Endothelial cell of umbilical vein (primary cell): ENCODE data around the gene TBCD. TPM values are rescaled to one million over a fixed set of nuclear protein-coding genes. Genes with fewer than 3 reads are reported as not detected.

ENCODE experiments used
- BruUV-seq: library from RNA; stranded (reverse); fragments of 400-500 nt; replicated peaks from 2 replicates; lab custom pipeline; 2021; lab: Mats Ljungman, UMichigan
- CTCF ChIA-PET: fragments of 300-600, 350-600 bp; sonication (Branson Sonifier 250); formaldehyde crosslinking; loops from one replicate; lab custom pipeline; 2021; ENCODE audit warnings: antibody characterized with exemption, inconsistent platforms; lab: Charles Lee
- POLR2A ChIA-PET: fragments of 300-600, 350-600 bp; sonication (Branson Sonifier 250); formaldehyde crosslinking; loops from one replicate; lab custom pipeline; 2021; ENCODE audit warnings: antibody characterized with exemption, inconsistent platforms; lab: Charles Lee
- DNase-seq: peaks from one replicate; pipeline ENCODE4 v3.0.0-alpha.2; 2011; ENCODE audit warnings: low read depth, low spot score
- FAIRE-seq: peaks from 2 replicates; lab custom pipeline; 2011; peaks lifted over from hg19 to GRCh38; lab: Jason Lieb, UNC
- H2AFZ ChIP-seq: 2 replicates; pipeline ENCODE4 v1.6.0; 2012; ENCODE audit warnings: low read depth, low read length, control low read depth, inconsistent platforms
- H3K27ac ChIP-seq: 2 replicates; pipeline ENCODE4 v1.5.1; 2011; ENCODE audit warnings: low read depth, mild to moderate bottlenecking, control low read depth, low read length, moderate library complexity; ENCODE audit not compliant: insufficient read depth
- H3K27me3 ChIP-seq, 2 experiments: 2 replicates each; pipeline versions ENCODE4 v1.6.0 to v1.6.1; 2011; ENCODE audit warnings: low read length in 2 of 2, mixed read lengths in 1 of 2; ENCODE audit not compliant: control insufficient read depth in 2 of 2, insufficient read depth in 2 of 2
- H3K36me3 ChIP-seq, 2 experiments: 2 replicates in 1 of 2; 3 replicates in 1 of 2; pipeline ENCODE4 v1.5.1; 2011; ENCODE audit warnings: low read length in 2 of 2, mild to moderate bottlenecking in 1 of 2, moderate library complexity in 1 of 2; ENCODE audit not compliant: control insufficient read depth in 2 of 2, insufficient read depth in 2 of 2; ENCODE audit errors: extremely low read depth in 1 of 2
- H3K4me1 ChIP-seq: 3 replicates; pipeline ENCODE4 v1.5.1; 2011; ENCODE audit warnings: mild to moderate bottlenecking, low read length; ENCODE audit not compliant: control insufficient read depth, insufficient read depth; ENCODE audit errors: extremely low read depth
- H3K4me2 ChIP-seq: 2 replicates; pipeline ENCODE4 v1.6.1; 2011; ENCODE audit warnings: low read length, control low read depth, mixed read lengths; ENCODE audit not compliant: insufficient read depth
- H3K4me3 ChIP-seq, 3 experiments: fragments of 200-600 bp in 1 of 3; sonication (generic), shearing (Covaris generic) in 1 of 3; replicated peaks in 1 of 3; 2 replicates each; pipeline ENCODE4 v1.5.1; 2011 to 2016; ENCODE audit warnings: control low read depth in 3 of 3, low read length in 3 of 3, mild to moderate bottlenecking in 2 of 3, inconsistent platforms in 1 of 3, low read depth in 1 of 3, moderate library complexity in 1 of 3; ENCODE audit not compliant: insufficient read depth in 1 of 3
- H3K79me2 ChIP-seq: 2 replicates; pipeline ENCODE4 v1.6.0; 2012; ENCODE audit warnings: low read length, inconsistent platforms; ENCODE audit not compliant: control insufficient read depth, insufficient read depth
- H3K9ac ChIP-seq: replicated peaks from 2 replicates; pipeline ENCODE3; 2011; ENCODE audit warnings: low read length, control low read depth; ENCODE audit not compliant: insufficient read depth; ENCODE audit errors: extremely low read depth
- H3K9me1 ChIP-seq: replicated peaks from 3 replicates; pipeline ENCODE4 v1.6.0; 2011; ENCODE audit warnings: mild to moderate bottlenecking, low read length; ENCODE audit not compliant: control insufficient read depth, insufficient read depth; ENCODE audit errors: extremely low read depth
- H3K9me3 ChIP-seq: replicated peaks from 2 replicates; pipeline ENCODE4 v1.5.1; 2012; ENCODE audit warnings: low read length, inconsistent platforms; ENCODE audit not compliant: control insufficient read depth, insufficient read depth
- H4K20me1 ChIP-seq: replicated peaks from 2 replicates; pipeline ENCODE3; 2011; ENCODE audit warnings: mild to moderate bottlenecking, low read length; ENCODE audit not compliant: control insufficient read depth, insufficient read depth; ENCODE audit errors: extremely low read depth
- CTCF ChIP-seq, 2 donors: IDR thresholded peaks; 1 replicate in 1 of 2; 2 replicates in 1 of 2; pipeline ENCODE4 v1.5.1; 2011; ENCODE audit warnings: low read length in 2 of 2, mild to moderate bottlenecking in 2 of 2, moderate library complexity in 2 of 2, control low read depth in 1 of 2, inconsistent platforms in 1 of 2, low read depth in 1 of 2; ENCODE audit not compliant: insufficient read depth in 1 of 2; ENCODE audit errors: extremely low read depth in 1 of 2
- EZH2 ChIP-seq: IDR thresholded peaks from 2 replicates; pipeline ENCODE4 v1.6.1; 2012; ENCODE audit warnings: borderline replicate concordance, low read depth, mild to moderate bottlenecking, moderate library complexity, low read length, inconsistent platforms; ENCODE audit not compliant: severe bottlenecking
- FOS ChIP-seq: IDR thresholded peaks from 2 replicates; pipeline ENCODE4 v1.6.1; 2011; ENCODE audit warnings: mild to moderate bottlenecking, low read length, moderate library complexity, borderline replicate concordance; ENCODE audit not compliant: insufficient read depth
- JUN ChIP-seq: IDR thresholded peaks from 2 replicates; pipeline ENCODE4 v1.6.1; 2011; ENCODE audit warnings: borderline replicate concordance, low read depth; ENCODE audit not compliant: insufficient read length, insufficient read depth
- POLR2A ChIP-seq: IDR thresholded peaks from 2 replicates; pipeline ENCODE4 v1.6.1; 2012; ENCODE audit warnings: low read depth, mild to moderate bottlenecking, control low read depth, low read length
- dilution Hi-C: fragments of 300-500 bp; cut with MboI; formaldehyde crosslinking; loops from one replicate; pipeline ENCODE4 v1.15.0; 2019; ENCODE audit warnings: low sequenced_read_pairs; ENCODE audit not compliant: extremely low pct_ligation_motif_present
- intact Hi-C: fragments of 100-400 bp; cut with micrococcal nuclease; formaldehyde crosslinking; loops from one replicate; pipeline ENCODE4 v1.10.0; 2022
- polyA plus RNA-seq, 4 experiments: library from polyadenylated mRNA; depleted of rRNA in 3 of 4; stranded (reverse) in 3 of 4; unstranded in 1 of 4; fragments of >200 nt; gene quantifications; 2 replicates each; pipeline versions ENCODE4 v1.2.1 to v1.2.3, GENCODE V29; 2011 to 2012; ENCODE audit warnings: missing spikeins in 1 of 4
- total RNA-seq: library from RNA; stranded (reverse); gene quantifications from 2 replicates; pipeline ENCODE4 v1.2.3, GENCODE V29; 2021

The TBCD gene
- total and polyA plus RNA-seq, 2 donors (not counting 3 experiments of a cell fraction or from before 2014, with no cell fraction given) = 121 to 145 TPM

DNA sequence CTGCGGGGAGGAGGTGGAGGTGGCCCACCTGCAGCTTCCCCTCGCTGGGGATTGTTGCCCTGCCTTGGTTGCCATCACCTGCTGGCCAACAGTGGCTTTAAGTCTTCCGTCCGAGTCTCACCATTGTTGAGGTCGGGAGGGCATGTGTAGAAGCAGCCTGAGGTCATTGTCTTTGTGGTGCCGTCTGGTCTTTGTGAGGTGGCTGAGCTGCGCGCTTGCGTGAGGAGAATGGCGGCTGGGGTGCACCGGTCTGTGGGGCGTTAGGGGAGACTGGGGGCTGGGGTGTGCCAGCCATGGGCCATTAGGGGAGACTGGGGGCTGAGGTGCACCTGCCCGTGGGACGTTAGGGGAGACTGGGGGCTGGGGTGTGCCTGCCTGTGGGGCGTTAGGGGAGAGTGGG lies 51.7 kb downstream of the TBCD start:
- Histone ChIP-seq H3K4me3 (no peak overlapping the region), H3K4me2 (no peak overlapping the region), H3K9me3 (no peaks in the 10 kb centered on the region), H3K27ac (no peak overlapping the region), H3K4me1 (peaks cover 7% of the 10 kb centered on the region), H3K27me3 (no peaks in the 10 kb centered on the region), H3K9ac (no peak overlapping the region), H3K79me2 (no peaks in the 10 kb centered on the region), H3K36me3 (peaks cover 0 to 2% of the 10 kb centered on the region in 2 experiments), H4K20me1 (no peaks in the 10 kb centered on the region), H2AFZ (no peak overlapping the region), H3K9me1 (no peaks in the 10 kb centered on the region)
- ChIA-PET CTCF (interaction anchor here (3.6 kb wide), 1 partner anchor 22 kb away, joined by 13 read pairs; no protein-coding TSS in a partner anchor), POLR2A (no interaction called here)
- TF ChIP-seq EZH2 (no peak), JUN (no peak), CTCF (IDR thresholded peaks at IDR 0.05; ENCODE audit: extremely low read depth in 1 of 2, insufficient read depth in 1 of 2, low read depth in 1 of 2, low read length in 2 of 2) (no peak), POLR2A (no peak), FOS (no peak)
- FAIRE-seq = no peak
- intact Hi-C loops (no loop called here), dilution Hi-C loops (no loop called here)
- BruUV-seq = no TSS peak
- DNase-seq = no peak
